Activated CD4-positive, CD25-positive, alpha-beta regulatory T cell treated with anti-CD3 and anti-CD28 coated beads, Interleukin-2, amount 50 U/mL, for 16 hours (primary cell): ENCODE measurements around the gene SPINK7.

Experiments used
- DNase-seq: peaks from one replicate; pipeline ENCODE4 v3.0.0-alpha.2; 2020; ENCODE audit warnings: low read depth, low spot score

Gene SPINK7

GRCh38 chr5:148343603-148344487 lies 31.6 kb downstream of the SPINK7 start:
- no peak for DNase-seq

GRCh38 chr5:148347706-148348105 lies 35.5 kb downstream of the SPINK7 start:
- DNase-seq: no peak

GRCh38 chr5:148352696-148353095 lies 40.5 kb downstream of the SPINK7 start:
- DNase-seq: no peak

GRCh38 chr5:148353634-148354033 lies 41.4 kb downstream of the SPINK7 start:
- DNase-seq: no peak

GRCh38 chr5:148364343-148364742 lies 52.1 kb downstream of the SPINK7 start:
- no peak for DNase-seq
